Panc1 (cell line): Measurements from ENCODE around the gene MRPL18. TPM values are rescaled to one million over a fixed set of nuclear protein-coding genes. Genes with fewer than 3 reads are reported as not detected.

ENCODE experiments used
- ATAC-seq: fragments of 200-7000 bp; cut with Tn5 transposase; 2 replicates; pipeline ENCODE4 v1.9.1; 2020; ENCODE audit warnings: mild to moderate bottlenecking, moderate library complexity
- BruUV-seq: library from RNA; stranded (reverse); fragments of 400-500 nt; replicated peaks from 2 replicates; lab custom pipeline; 2021; lab: Mats Ljungman, UMichigan
- CTCF ChIA-PET: fragments of 300-600 bp; sonication (Branson Sonifier 250); formaldehyde crosslinking; loops from one replicate; lab custom pipeline; 2022; ENCODE audit warnings: antibody characterized with exemption; lab: Charles Lee
- POLR2A ChIA-PET: fragments of 300-600 bp; sonication (Branson Sonifier 250); formaldehyde crosslinking; loops from one replicate; lab custom pipeline; 2022; ENCODE audit warnings: antibody characterized with exemption; lab: Charles Lee
- DNase-seq: peaks from one replicate; pipeline ENCODE4 v3.0.0-alpha.2; 2010; ENCODE audit warnings: low read depth, low spot score
- H3K27ac ChIP-seq: 2 replicates; pipeline ENCODE4 v1.5.1; 2011; ENCODE audit warnings: mild to moderate bottlenecking, low read length, inconsistent platforms
- H3K27me3 ChIP-seq: fragments of 200-500 bp; sonication (Bioruptor generic); 2 replicates; pipeline ENCODE4 v1.6.0; 2014; ENCODE audit warnings: low read length, inconsistent platforms; ENCODE audit not compliant: control insufficient read depth, insufficient read depth
- H3K36me3 ChIP-seq: fragments of 200-500 bp; sonication (Bioruptor generic); 2 replicates; pipeline ENCODE4 v1.5.1; 2014; ENCODE audit warnings: inconsistent platforms, mild to moderate bottlenecking, low read length, moderate library complexity; ENCODE audit not compliant: control insufficient read depth, insufficient read depth
- H3K4me1 ChIP-seq: 2 replicates; pipeline ENCODE4 v1.5.1; 2011; ENCODE audit warnings: inconsistent platforms, mild to moderate bottlenecking, low read length, moderate library complexity; ENCODE audit not compliant: control insufficient read depth, insufficient read depth
- H3K4me3 ChIP-seq, 2 experiments: 2 replicates each; pipeline ENCODE4 v1.5.1; 2011 to 2012; ENCODE audit warnings: low read depth in 2 of 2, low read length in 2 of 2, mild to moderate bottlenecking in 2 of 2, inconsistent platforms in 1 of 2, moderate library complexity in 1 of 2
- H3K9me3 ChIP-seq: fragments of 200-500 bp; sonication (Bioruptor generic); 2 replicates; pipeline ENCODE4 v1.5.1; 2014; ENCODE audit warnings: low read depth, mild to moderate bottlenecking, inconsistent platforms, low read length, moderate library complexity; ENCODE audit not compliant: control insufficient read depth, insufficient read depth
- CTCF ChIP-seq: fragments of 450-650 bp; IDR thresholded peaks from 2 replicates; pipeline ENCODE4 v1.5.1; 2017; ENCODE audit warnings: mild to moderate bottlenecking
- POLR2AphosphoS5 ChIP-seq: IDR thresholded peaks from 2 replicates; pipeline ENCODE4 v1.6.1; 2012; ENCODE audit warnings: mild to moderate bottlenecking, low read depth, low read length, moderate library complexity
- REST ChIP-seq, 2 experiments: IDR thresholded peaks; 2 replicates each; pipeline ENCODE4 v1.6.1; 2011 to 2012; ENCODE audit warnings: low read depth in 2 of 2, control low read depth in 1 of 2, low read length in 1 of 2, mild to moderate bottlenecking in 1 of 2, moderate library complexity in 1 of 2; ENCODE audit not compliant: insufficient read depth in 1 of 2
- SIN3A ChIP-seq: IDR thresholded peaks from 2 replicates; pipeline ENCODE4 v1.6.1; 2012; ENCODE audit warnings: low read depth, mild to moderate bottlenecking, low read length, moderate library complexity, borderline replicate concordance; ENCODE audit not compliant: insufficient read depth
- TCF7L2 ChIP-seq: IDR thresholded peaks from 2 replicates; pipeline ENCODE4 v1.6.1; 2011; ENCODE audit warnings: mild to moderate bottlenecking, low read depth, low read length, inconsistent platforms
- in situ Hi-C: cut with HindIII; loops from 2 replicates; pipeline ENCODE4 v1.10.0; 2016; ENCODE audit warnings: low sequenced_read_pairs, low pct_unique_long_range_greater_than_20kb
- intact Hi-C: fragments of 100-400 bp; cut with micrococcal nuclease; formaldehyde crosslinking; loops from one replicate; pipeline ENCODE4 v1.10.0; 2022; ENCODE audit not compliant: unreplicated experiment
- total RNA-seq: library from RNA; stranded (reverse); gene quantifications from one replicate; pipeline ENCODE4 v1.2.1, GENCODE V29; 2021; ENCODE audit not compliant: unreplicated experiment

Gene MRPL18
- total RNA-seq, 1 experiment from 2014 or later = 98.4 TPM

DNA sequence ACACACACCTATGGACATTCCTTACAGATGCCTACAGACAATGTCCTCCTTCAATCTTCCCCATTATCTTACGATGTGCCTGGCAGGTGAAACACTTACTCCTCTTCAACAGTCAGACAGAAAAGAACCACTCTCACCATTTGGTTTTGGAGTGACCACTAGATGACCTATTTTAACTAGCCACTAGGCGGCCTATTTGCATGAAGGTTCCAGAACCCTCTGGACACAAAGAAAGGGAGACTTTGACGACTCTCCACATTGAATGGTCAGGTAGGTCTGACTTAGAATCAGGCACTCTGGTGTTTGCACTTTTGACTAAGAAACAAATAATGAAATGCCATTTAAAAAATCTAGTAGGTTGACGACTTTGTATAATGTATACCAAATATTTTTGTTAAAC lies 51.8 kb downstream of the MRPL18 start:
- ATAC-seq = peak; percentile 72

GRCh38 chr6:159844737-159845645 lies 54.7 kb downstream of the MRPL18 start:
- CTCF ChIA-PET = no interaction called here
- in situ Hi-C loops (no loop called here), intact Hi-C loops (no loop called here)
- Histone ChIP-seq H3K4me1 (no peaks in the 10 kb centered on the region), H3K4me3 (no peak overlapping the region), H3K27ac (no peak overlapping the region), H3K27me3 (no peaks in the 10 kb centered on the region), H3K36me3 (no peaks in the 10 kb centered on the region), H3K9me3 (no peaks in the 10 kb centered on the region)
- DNase-seq (no peak), ATAC-seq (0 out of 2 replicates have a peak, but pooled peaks have one; percentile 37)
- no TSS peak for BruUV-seq
- POLR2A ChIA-PET = no interaction called here
- no peak for TF ChIP-seq POLR2AphosphoS5
- no peak for TF ChIP-seq SIN3A
- TF ChIP-seq TCF7L2 = no peak
- no peak for TF ChIP-seq REST (IDR thresholded peaks at IDR 0.05; ENCODE audit: insufficient read depth in 1 of 2, low read depth in 2 of 2, low read length in 1 of 2)

More for the DNA sequence above, 51.8 kb downstream of the MRPL18 start:
- intact Hi-C loops (no loop called here), in situ Hi-C loops (no loop called here)
- ChIA-PET POLR2A (no interaction called here), CTCF (no interaction called here)
- no peaks in the 10 kb centered on the region for H3K36me3 ChIP-seq
- DNase-seq = no peak
- H3K4me1 ChIP-seq = no peaks in the 10 kb centered on the region
- H3K4me3 ChIP-seq = no peak overlapping the region
- no peaks in the 10 kb centered on the region for H3K27me3 ChIP-seq
- no TSS peak for BruUV-seq
- H3K9me3 ChIP-seq = no peaks in the 10 kb centered on the region
- no peak for TF ChIP-seq TCF7L2
- TF ChIP-seq CTCF = peak; percentile 67
- TF ChIP-seq REST (IDR thresholded peaks at IDR 0.05; ENCODE audit: insufficient read depth in 1 of 2, low read depth in 2 of 2, low read length in 1 of 2) = no peak
- TF ChIP-seq SIN3A = no peak
- TF ChIP-seq POLR2AphosphoS5 = no peak
- no peak overlapping the region for H3K27ac ChIP-seq
